Activated CD4-positive, alpha-beta T cell treated with anti-CD3 and anti-CD28 coated beads for 1 hour (primary cell): ENCODE data around the gene ZC3H12D.
"Not testable (repeated sequence)": the region's sequence is repeated elsewhere in the genome, so short reads cannot be mapped to it uniquely, and the experiment has no call there.

ENCODE experiments used
- DNase-seq: peaks from one replicate; pipeline ENCODE4 v3.0.0-alpha.2; 2020

ZC3H12D gene

DNA sequence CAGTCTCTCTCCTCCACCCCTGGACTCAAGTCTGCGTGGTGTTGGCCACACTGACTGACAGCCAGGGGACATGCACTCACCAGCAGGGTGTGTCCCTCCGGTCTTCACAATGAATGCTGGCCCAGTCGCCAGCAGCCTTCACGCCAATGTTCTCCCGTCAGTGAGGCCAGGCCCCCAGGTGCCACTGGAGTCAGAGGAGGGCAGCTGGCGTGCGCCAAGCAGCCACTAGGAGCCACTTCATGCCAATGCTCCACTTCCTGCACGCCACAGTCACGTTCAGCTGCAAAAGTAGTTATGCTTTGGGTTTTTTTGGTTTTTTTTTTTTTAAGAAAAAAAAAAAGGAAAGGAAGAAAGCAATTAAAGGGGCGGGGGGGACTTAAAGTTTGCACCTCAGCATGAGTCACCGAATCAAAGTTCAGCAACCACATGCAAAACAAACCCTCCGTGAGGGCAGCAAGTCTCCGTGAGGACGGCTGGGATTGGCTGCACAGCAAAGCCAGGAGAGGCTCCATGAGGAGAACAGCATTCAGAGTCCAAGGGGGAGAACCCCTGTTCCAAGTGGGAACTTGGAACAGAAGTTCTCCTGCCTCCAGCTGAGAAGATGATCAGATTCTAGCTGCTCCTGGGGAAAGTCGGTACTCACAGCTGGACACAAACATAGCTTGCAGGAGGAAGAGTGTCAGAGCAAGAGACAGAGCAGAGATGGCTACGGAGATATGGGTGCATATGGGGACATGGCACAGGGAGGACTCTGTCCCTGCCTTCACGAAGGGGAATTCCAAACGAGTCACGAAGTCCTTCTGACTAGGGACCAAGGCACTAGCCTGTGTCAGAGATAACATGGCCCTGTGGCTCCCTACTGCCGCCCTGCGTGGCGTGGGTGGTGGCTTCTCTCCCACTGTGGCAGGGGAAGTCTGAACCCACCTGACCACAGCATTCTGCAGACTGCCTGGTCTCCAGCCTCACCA is at the start of gene ZC3H12D:
ZC3H12D (minus strand) TSS at position 282 of the 968 bp plus-strand sequence. CDS start 10,471 bp downstream, outside the sequence.
- peak; percentile 74 for DNase-seq

GRCh38 chr6:149529650-149530049 is 44.8 kb upstream of the ZC3H12D start:
- DNase-seq: no peak

DNA sequence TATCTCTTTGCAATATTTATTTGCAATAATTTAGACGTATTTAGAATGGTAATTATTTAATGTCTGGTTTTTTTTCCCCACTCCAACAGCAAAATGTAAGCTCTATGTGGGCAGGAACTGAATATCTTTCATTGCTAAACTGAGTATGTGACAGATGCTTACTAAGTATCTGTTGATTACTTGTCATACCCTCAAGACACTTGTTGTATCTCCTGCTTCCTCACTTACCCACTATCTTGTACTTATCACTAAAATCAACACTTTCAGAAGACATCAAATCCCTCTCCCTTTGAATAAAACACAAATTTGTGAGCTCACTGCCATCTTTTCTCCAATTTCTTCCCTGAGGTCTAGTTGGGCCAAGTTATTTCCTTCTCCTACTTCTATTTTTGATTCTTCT is 30.7 kb upstream of the ZC3H12D start:
- DNase-seq: no peak

GRCh38 chr6:149513915-149514314 is 29.1 kb upstream of the ZC3H12D start:
- DNase-seq: no peak

- no peak for DNase-seq
Observed at GRCh38 chr6:149510793-149511512, 26.1 kb upstream of the ZC3H12D start.

DNA sequence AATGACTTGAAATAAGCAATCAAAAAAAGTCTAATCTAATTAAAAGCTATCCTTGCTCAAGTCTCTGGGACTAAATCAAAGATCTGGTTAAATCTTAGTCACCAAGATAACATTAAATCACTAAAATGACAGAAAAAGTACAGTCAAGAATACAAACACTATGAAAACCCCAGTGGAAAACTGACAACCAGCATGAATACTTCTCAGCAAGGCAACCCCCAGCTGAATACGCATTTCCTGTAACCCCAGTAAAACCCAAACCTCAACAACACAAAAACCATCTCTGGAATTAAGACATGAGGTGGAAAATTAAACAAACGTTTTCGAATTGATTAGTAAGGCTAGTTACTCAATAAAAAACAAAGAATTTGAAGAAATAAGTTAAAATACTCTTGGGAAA is 23.7 kb upstream of the ZC3H12D start:
- no peak for DNase-seq

DNA sequence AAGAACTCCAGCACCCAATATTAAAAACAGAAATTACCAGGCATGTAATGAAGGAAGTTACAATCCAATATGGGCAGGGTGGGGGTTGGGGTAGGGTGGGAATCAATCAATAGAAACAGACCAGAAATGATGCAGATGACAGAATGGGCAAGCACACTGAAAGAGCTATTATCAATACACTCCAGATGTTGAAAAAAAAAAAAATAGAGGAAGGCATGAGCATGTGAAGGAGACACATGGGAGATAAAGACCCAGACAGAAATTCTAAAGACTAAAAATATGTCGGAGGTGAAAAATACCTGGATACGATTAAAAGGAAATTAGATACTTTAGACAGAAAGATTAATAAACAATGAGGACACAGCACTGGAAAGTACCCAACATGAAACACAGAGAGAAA is 19.1 kb upstream of the ZC3H12D start:
- DNase-seq: no peak

DNA sequence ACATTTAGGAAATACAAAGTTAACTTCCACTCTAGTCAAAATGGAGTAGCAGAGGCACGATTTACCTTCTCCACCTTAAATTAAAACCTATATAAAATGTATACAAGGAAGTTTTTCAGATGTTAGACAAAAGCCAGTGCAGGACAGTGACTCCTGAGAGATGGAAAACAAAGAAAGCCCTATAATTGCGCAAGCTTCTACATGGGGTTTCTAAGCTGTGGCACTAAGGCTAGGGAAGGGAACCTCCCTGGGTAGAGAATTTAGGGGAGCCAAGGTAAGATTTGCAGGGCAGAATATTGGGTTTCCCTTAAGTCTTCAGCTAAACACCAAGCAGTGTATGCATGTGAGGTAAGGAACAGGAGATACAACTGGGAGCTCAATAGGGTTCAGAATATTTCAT is 18.5 kb upstream of the ZC3H12D start:
- DNase-seq: no peak

GRCh38 chr6:149501768-149502167 is 17.0 kb upstream of the ZC3H12D start:
- DNase-seq: no peak

DNA sequence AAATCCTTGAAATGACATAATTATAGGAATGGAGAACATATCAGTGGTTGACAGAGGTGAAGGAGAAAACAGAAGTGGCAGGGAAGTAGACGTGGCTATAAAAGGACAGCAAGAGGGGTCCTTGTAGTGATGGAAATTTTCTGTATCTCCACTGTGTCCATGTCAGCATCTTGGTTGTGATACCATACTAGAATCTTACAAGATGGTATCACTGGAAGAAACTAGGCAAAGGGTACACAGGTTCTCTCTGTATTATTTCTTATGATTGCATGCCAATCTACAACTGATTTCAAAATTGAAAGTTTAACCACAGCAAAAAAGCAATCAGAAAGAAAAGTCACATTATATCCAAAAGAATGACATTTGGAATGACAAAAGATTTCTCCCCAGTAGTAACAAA is 16.4 kb upstream of the ZC3H12D start:
- no peak for DNase-seq

GRCh38 chr6:149500096-149500495 is 15.3 kb upstream of the ZC3H12D start:
- no peak for DNase-seq

DNA sequence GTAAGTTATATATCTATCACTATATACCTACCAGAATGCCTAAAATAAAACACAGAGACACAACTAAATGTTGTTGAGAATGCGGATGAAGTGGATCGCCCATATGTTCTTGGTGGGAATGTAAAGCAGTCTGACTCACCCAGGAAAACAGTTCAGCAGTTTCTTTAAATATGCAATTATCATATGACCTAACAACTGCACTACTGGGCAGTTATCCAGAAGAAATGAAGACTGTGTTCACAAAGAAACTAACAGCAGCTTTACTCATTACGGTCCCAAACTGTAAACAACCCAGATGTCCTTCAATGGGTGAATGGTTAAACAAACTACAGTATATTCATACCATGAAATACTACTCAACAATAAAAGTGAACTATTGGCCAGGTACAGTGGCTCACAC is 14.3 kb upstream of the ZC3H12D start:
- DNase-seq: no peak

- DNase-seq: no peak
Observed at GRCh38 chr6:149497365-149497764, 12.6 kb upstream of the ZC3H12D start.

DNA sequence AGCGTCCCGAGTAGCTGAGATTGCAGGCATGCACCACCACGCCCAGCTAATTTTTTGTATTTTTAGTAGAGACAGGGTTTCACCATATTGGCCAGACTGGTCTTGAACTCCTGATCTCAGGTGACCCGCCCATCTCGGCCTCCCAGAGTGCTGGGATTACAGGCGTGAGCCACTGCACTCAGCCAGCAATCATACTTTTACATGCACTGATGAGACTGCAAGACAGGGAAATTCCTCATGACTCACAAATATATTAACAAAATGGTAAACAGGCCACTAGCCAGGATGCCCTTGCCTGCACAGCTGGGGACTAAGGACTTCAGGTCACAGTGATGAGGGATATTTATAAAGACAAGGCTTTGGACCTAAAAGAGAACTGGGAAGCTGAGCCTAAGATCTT is 11.8 kb upstream of the ZC3H12D start:
- not testable (repeated sequence) for DNase-seq

DNA sequence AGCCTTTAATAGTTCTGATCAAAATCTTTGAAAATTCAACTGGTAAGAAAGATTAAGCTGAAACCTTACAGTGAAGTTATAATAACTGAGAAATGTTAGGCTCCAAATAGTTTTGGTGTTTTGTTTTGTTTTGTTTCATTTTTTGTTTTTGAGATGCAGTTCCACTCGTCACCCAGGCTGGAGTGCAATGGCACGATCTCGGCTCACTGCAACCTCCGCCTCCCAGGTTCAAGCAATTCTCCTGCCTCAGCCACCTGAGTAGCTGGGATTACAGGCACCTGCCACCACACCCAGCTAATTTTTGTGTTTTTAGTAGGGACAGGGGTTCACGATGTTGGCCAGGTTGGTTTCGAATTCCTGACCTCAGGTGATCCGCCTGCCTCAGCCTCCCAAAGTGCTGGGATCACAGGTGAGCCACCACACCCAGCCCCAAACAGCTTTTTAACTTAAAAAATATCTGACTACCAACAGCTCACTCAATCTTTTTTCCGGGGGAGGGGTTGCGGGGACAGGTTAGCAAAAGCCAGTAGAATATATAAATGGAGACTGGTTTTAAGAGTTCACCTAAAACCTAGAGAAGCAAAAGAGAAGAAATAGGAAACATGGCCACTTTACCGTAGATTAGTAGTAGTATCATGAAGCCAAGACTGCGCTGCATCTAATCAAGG is 10.7 kb upstream of the ZC3H12D start:
- DNase-seq: not testable (repeated sequence)

- DNase-seq: peak; percentile 33
Observed at GRCh38 chr6:149494810-149495209, 10.0 kb upstream of the ZC3H12D start.

GRCh38 chr6:149493761-149494320 is 9.0 kb upstream of the ZC3H12D start:
- DNase-seq: no peak

GRCh38 chr6:149492798-149493343 is 8.1 kb upstream of the ZC3H12D start:
- no peak for DNase-seq

GRCh38 chr6:149489967-149490366 is 5.2 kb upstream of the ZC3H12D start:
- DNase-seq: no peak

DNA sequence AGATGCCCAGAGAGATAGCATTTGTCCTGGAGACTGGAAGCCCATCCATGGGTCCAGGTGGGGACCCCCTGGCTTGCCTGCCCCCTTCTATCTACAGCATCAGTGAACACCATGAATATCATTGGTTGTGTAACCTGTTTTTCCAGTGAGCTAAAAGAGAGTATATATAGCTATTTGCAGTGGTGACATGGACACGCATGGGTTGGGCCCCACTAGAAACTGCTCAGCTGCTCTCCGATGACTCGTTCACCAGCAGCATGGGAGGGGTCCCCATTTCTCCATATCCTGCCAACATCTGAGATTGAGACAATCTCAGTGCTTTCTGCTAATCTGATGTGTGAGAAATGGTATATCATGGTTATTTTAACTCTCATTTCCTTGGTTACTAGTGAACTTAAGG is 4.0 kb upstream of the ZC3H12D start:
- peak; percentile 44 for DNase-seq

GRCh38 chr6:149487316-149487715 is 2.5 kb upstream of the ZC3H12D start:
- no peak for DNase-seq

- no peak for DNase-seq
Observed at GRCh38 chr6:149483849-149484655, 762 bp downstream of the ZC3H12D start.
